Muscle of leg (tissue), 11 donors: ENCODE results near the gene SP8. TPM values are rescaled to one million over a fixed set of nuclear protein-coding genes. Genes with fewer than 3 reads are reported as not detected.

Source experiments
- DNase-seq: peaks from one replicate; pipeline ENCODE4 v3.0.0; 2013
- H3K27ac ChIP-seq: one replicate; pipeline ENCODE4 v1.5.1; 2013; ENCODE audit warnings: mild to moderate bottlenecking, low read length, control low read depth
- H3K27me3 ChIP-seq: one replicate; pipeline ENCODE4 v1.6.1; 2013; ENCODE audit warnings: low read length; ENCODE audit not compliant: control insufficient read depth, insufficient read depth
- H3K36me3 ChIP-seq: one replicate; pipeline ENCODE4 v1.6.1; 2013; ENCODE audit warnings: low read length; ENCODE audit not compliant: control insufficient read depth, insufficient read depth
- H3K4me1 ChIP-seq: one replicate; pipeline ENCODE4 v1.6.1; 2013; ENCODE audit warnings: low read length; ENCODE audit not compliant: control insufficient read depth, insufficient read depth
- H3K4me3 ChIP-seq: one replicate; pipeline ENCODE4 v1.5.1; 2013; ENCODE audit warnings: low read length, control low read depth
- H3K9me3 ChIP-seq: replicated peaks from 2 replicates; pipeline ENCODE4 v1.6.1; 2013; ENCODE audit warnings: low read depth, low read length; ENCODE audit not compliant: control insufficient read depth
- WGBS: methylation state at CpG from one replicate; pipeline ENCODE4 v1.1.5; 2013; ENCODE audit warnings: missing lambda C conversion rate; ENCODE audit not compliant: insufficient coverage; 5-methylcytosine and 5-hydroxymethylcytosine counted together
- polyA plus RNA-seq, 8 donors: library from polyadenylated mRNA; unstranded; fragments of 120-200 nt; gene quantifications; one replicate each; pipeline versions ENCODE4 v1.2.1 to v1.2.3, GENCODE V29; 2013; ENCODE audit warnings: inconsistent platforms in 1 of 8, low replicate concordance in 1 of 8; ENCODE audit not compliant: insufficient read length in 8 of 8, insufficient read depth in 1 of 8
- total RNA-seq: library from RNA; stranded (reverse); fragments of 120-200 nt; gene quantifications from one replicate; pipeline ENCODE4 v1.2.4, GENCODE V29; 2013

SP8 gene
- total and polyA plus RNA-seq, 9 donors = 0.08 to 0.13 TPM; not detected in 7

- Histone ChIP-seq H3K27ac (no peak overlapping the region), H3K4me1 (peaks cover 14% of the 10 kb centered on the region), H3K9me3 (no peaks in the 10 kb centered on the region), H3K4me3 (no peak overlapping the region), H3K27me3 (peaks cover 67% of the 10 kb centered on the region), H3K36me3 (no peaks in the 10 kb centered on the region)
- 10% methylated on average over 2 of the region's 10 CpGs for WGBS
- no peak for DNase-seq
These were observed 8.7 kb upstream of the SP8 start for GRCh38 chr7:20795361-20795760.

DNA sequence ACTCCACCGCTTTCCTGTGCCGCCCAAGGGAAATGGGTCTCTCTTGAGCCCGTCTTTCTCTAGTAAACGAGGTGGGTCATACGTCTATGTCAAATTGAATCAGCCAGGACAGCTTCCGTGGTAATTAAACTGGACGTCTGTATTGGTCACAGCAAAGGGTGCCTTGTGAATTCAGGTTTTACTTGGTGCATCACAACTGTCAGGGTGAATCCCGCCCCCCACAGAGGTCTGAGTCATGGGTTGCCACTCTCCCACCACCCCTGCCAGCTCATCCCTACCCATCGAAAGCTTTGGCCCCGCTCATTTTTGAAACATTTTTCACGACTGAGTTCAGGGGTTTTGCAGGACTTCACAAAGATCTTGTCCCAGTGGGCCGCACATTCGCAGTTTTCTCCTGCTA, 8.0 kb upstream of the SP8 start:
- DNase-seq = no peak

DNA sequence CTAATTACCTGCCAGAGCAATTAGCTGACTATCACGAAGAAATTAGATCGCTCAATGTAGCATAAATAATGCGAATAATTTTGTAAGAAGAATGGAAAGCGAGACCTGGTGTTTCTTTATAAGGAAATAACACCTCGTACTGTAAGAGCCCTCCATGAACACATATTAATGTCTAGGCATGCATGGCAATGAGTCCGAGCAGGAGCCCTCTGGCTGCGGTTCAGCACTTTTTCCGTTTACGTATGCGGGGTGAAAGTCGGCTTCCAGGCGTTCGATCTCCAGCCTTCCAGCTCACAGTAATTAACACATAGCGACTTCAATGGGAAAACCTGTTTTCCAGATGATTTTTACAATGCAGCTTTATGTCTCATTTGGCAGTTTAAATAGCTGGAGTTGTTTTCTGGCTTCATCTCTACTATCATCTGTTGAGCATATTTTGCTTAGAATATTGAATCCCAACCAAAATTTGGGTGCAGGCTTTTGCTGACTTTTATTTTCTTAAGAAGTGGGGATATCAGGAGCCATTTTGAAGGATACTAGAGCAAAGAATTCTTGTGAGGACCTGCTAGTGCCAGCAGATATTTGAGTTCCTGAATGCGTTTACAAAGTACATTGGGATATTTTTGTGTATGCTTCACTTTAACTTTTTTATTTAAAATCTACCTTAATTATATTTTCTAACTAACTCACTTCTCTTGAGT, 7.2 kb upstream of the SP8 start:
- peaks cover 14% of the 10 kb centered on the region for H3K4me1 ChIP-seq
- 0% methylated on average over 6 of the region's 15 CpGs for WGBS
- no peak overlapping the region for H3K27ac ChIP-seq
- no peaks in the 10 kb centered on the region for H3K9me3 ChIP-seq
- no peaks in the 10 kb centered on the region for H3K36me3 ChIP-seq
- H3K4me3 ChIP-seq = no peak overlapping the region
- no peak for DNase-seq
- H3K27me3 ChIP-seq = peaks cover 66% of the 10 kb centered on the region

More for the DNA sequence above, 8.0 kb upstream of the SP8 start:
- Histone ChIP-seq H3K4me1 (peaks cover 14% of the 10 kb centered on the region), H3K27me3 (peaks cover 69% of the 10 kb centered on the region), H3K9me3 (no peaks in the 10 kb centered on the region), H3K27ac (no peak overlapping the region), H3K4me3 (no peak overlapping the region), H3K36me3 (no peaks in the 10 kb centered on the region)
- 1% methylated on average over 11 of the region's 13 CpGs for WGBS

GRCh38 chr7:20793248-20793647, 6.6 kb upstream of the SP8 start:
- 3% methylated on average over 12 of the region's 15 CpGs for WGBS
- no peak for DNase-seq
- Histone ChIP-seq H3K4me1 (peaks cover 11% of the 10 kb centered on the region), H3K4me3 (no peak overlapping the region), H3K27me3 (peaks cover 63% of the 10 kb centered on the region), H3K9me3 (no peaks in the 10 kb centered on the region), H3K27ac (no peak overlapping the region), H3K36me3 (no peaks in the 10 kb centered on the region)

DNA sequence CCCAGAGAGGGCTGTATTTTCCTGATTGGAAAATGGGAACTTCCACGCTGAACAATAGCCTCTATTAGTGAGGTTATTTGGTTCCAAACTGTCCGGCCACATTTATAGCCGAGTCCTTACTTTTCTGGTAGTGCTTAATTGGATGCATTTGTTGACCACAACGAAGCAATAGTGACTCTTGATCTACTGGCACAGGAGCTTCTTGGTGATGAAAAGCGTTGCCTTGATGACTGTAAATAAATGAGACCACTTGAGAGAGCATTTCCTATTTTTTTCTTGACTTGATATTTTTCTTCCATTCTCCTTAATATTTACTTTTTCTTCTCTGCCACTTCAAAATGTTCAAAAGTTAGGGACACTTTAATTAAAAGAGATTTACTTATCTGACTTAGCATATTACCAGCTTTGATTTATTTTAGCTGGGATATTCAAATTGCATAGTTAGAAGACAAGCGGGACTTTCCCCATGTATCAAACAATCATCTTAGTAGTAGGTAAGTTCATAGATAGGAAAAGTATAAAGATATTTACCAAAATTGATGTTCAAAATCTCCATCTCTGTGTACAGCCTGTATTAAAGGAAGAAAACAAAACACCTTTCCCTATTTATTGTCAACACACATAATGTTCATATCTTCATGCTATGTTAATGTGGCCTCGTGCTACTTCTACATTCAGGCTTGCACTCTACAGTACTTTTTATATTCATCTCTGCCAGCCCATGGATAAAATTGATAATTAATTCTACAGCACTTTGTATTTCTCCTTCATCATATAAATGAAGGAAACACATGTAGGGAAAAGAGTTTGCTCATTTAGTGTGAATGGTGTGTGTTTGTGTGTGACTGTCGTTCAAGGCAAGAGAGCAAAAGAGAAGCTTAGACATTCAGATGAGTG, 5.1 kb upstream of the SP8 start:
- no peak for DNase-seq
- H3K27ac ChIP-seq = no peak overlapping the region
- no peaks in the 10 kb centered on the region for H3K36me3 ChIP-seq
- no peaks in the 10 kb centered on the region for H3K9me3 ChIP-seq
- peaks cover 66% of the 10 kb centered on the region for H3K27me3 ChIP-seq
- WGBS = 33% methylated on average over 1 of the region's 8 CpGs
- no peak overlapping the region for H3K4me3 ChIP-seq
- H3K4me1 ChIP-seq = peaks cover 10% of the 10 kb centered on the region

DNA sequence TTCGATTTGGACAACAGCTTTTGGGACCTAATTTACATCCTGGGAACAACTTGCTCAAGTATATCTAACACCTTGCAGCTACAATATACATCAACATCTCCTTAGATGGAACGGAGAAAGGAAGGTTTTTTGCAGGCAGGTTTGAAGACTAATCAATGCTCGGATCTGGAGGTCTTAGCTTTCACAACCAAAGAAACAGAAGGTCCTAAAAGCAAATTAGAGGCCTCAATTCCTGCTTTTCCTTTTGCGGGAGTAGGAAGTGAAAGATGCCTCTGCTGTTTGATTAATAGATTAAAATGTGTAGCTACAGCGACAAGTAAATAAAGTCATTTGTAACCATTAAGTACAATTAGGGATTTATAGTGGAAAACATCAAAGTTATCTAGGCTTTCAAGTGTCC, 3.7 kb upstream of the SP8 start:
- no peak for DNase-seq
- WGBS = no CpG with 5 or more reads among the region's 5 CpGs
- Histone ChIP-seq H3K27me3 (peaks cover 73% of the 10 kb centered on the region), H3K36me3 (no peaks in the 10 kb centered on the region), H3K4me1 (peaks cover 22% of the 10 kb centered on the region), H3K27ac (no peak overlapping the region), H3K4me3 (no peak overlapping the region), H3K9me3 (no peaks in the 10 kb centered on the region)

- Histone ChIP-seq H3K4me3 (no peak overlapping the region), H3K36me3 (no peaks in the 10 kb centered on the region), H3K9me3 (no peaks in the 10 kb centered on the region), H3K27ac (no peak overlapping the region), H3K27me3 (peaks cover 72% of the 10 kb centered on the region), H3K4me1 (peaks cover 32% of the 10 kb centered on the region)
- 0% methylated on average over 1 of the region's 10 CpGs for WGBS
- DNase-seq = no peak
These were observed 1.8 kb upstream of the SP8 start for GRCh38 chr7:20788420-20788990.

DNA sequence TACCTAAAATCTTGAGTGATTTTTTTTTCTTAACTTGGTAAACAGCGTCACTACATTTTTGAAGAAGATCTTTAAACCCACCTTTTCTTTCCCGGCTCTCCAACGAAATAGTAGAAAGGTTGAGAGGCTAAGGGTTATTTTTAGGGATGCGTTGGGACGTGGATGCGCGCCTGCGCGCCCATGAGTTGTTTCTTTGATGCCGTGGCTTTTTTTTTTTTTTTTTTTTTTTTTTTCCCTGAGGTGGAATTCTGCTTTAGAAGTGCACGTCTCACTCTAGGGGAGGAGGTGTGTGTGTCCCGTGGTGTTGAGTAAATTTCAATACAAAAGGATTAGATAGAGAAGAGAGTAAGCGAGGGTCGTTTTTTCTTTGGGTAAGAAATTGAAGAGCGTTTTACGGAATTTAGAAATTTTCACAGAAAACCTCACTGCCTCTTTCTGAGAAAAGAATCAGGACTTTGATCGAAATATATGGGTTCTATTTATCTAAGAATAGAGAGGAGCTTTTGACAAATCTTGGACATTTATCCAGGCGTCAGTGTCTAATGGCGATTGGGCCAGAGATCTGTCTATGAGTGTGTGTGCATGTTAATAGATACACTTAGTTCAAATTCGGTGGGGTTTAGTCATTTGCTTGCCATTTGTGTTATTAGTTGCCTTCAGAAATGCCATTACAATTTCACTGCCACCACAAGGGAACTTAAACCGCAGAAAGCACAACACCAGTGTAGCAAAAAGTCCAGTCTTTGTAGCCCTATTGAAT, 1.2 kb upstream of the SP8 start:
- peaks cover 33% of the 10 kb centered on the region for H3K4me1 ChIP-seq
- 4% methylated on average over 7 of the region's 21 CpGs for WGBS
- H3K27me3 ChIP-seq = peaks cover 72% of the 10 kb centered on the region

DNA sequence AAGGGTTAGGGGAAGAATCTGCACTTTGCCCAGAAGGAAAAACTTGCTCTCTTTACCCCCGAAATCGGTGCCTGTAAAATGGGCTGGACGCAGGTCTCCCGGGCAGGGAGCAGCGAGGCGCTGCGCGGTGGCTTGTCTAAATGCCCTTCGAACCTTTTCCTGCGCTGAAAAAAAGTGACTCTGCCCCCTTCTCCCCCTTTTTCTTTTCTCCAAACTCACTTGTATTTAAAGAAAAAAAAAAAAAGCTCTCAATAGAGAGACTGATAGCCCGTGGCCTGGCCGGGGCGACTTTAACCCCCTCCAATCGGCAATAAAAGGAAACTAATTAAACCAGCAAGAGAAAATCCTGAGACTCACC, 286 bp downstream of the SP8 start:
- peaks cover 70% of the 10 kb centered on the region for H3K27me3 ChIP-seq
- H3K36me3 ChIP-seq = no peaks in the 10 kb centered on the region
- no peaks in the 10 kb centered on the region for H3K9me3 ChIP-seq
- no peak overlapping the region for H3K27ac ChIP-seq
- peak overlapping the region; percentile 13 for H3K4me3 ChIP-seq
- no peak for DNase-seq
- H3K4me1 ChIP-seq = peaks cover 33% of the 10 kb centered on the region
- 0% methylated on average over 8 of the region's 14 CpGs for WGBS

More for the DNA sequence above, 1.2 kb upstream of the SP8 start:
- Histone ChIP-seq H3K27ac (no peak overlapping the region), H3K9me3 (no peaks in the 10 kb centered on the region), H3K4me3 (no peak overlapping the region), H3K36me3 (no peaks in the 10 kb centered on the region)
- no peak for DNase-seq

GRCh38 chr7:20786049-20786412, 655 bp downstream of the SP8 start:
- peaks cover 66% of the 10 kb centered on the region for H3K27me3 ChIP-seq
- no peaks in the 10 kb centered on the region for H3K36me3 ChIP-seq
- H3K4me1 ChIP-seq = peaks cover 31% of the 10 kb centered on the region
- no peak overlapping the region for H3K4me3 ChIP-seq
- H3K27ac ChIP-seq = no peak overlapping the region
- WGBS = 0% methylated on average over 4 of the region's 10 CpGs
- no peaks in the 10 kb centered on the region for H3K9me3 ChIP-seq
- DNase-seq = no peak
